UCSD-AML1 (cell line): ENCODE measurements around the gene HIVEP3.
A peak's percentile ranks its signal among the peaks of the same experiment; 100 is the strongest.
"Not testable (repeated sequence)": the region's sequence is repeated elsewhere in the genome, so short reads cannot be mapped to it uniquely, and the experiment has no call there.

Source experiments
- DNase-seq: peaks from one replicate; lab custom pipeline; 2025; ENCODE audit not compliant: unreplicated experiment; lab: John Stamatoyannopoulos, UW

Gene HIVEP3

GRCh38 chr1:41714638-41715389 lies 203.9 kb downstream of the HIVEP3 start:
- DNase-seq: no peak

DNA sequence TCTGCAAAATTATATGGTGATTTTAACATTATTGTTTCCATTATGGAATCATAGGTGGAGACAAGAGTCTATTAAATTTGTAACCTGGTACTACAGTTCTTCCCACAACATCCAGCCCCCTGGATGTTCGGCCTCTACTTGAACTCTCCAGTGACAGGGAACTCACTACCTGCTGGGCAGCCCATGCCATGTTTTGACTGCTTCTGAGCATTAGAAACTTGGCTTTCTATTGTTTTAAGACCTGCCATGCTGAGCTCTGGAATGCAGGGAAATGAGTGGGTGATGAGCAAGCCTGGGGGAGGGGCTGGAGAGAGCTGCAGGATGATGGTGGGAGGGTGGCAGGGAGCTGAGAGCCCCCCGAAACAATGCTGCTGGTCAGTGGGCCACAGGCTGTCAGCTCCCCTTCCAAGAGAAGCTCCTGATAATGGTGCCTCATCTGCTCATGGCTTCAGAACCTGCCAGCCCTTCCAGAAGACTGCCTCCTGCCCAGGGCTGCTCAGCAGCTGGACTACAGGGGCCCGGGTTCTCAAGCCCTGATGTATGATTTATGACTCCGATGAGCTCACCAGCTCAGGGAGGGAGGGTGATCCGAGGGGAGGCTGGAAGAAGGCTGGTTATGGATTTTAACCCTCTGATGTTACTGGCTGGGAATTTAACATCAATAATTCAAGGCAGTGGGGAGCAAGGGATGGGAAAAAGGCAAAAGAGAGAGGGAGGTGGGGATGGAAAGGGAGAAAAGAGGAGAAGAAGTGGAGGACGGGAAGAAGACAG lies 205.0 kb downstream of the HIVEP3 start:
- no peak for DNase-seq

- DNase-seq: no peak
Measured at GRCh38 chr1:41713141-41713540, 205.6 kb downstream of the HIVEP3 start.

- DNase-seq: no peak
Measured at GRCh38 chr1:41712695-41713094, 206.0 kb downstream of the HIVEP3 start.

DNA sequence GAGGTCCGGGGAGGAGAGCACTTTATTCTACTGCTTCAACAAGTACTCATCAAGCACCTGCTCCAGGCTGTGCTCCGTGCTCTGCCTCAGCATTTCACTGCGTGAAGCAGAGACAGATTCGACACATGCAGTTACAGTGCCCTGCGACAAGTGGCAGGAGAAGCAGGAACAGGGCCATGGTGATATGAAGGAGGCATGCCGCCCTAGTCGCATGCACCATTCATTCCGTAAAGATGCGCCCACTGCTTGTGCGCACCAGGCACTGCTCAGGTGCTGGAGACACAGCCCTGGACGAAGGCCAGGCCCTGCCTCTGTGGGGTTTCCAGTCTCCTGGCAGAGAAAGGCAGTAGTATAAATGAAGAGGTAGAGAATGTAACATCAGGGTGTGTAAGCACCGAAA lies 206.6 kb downstream of the HIVEP3 start:
- DNase-seq: no peak

DNA sequence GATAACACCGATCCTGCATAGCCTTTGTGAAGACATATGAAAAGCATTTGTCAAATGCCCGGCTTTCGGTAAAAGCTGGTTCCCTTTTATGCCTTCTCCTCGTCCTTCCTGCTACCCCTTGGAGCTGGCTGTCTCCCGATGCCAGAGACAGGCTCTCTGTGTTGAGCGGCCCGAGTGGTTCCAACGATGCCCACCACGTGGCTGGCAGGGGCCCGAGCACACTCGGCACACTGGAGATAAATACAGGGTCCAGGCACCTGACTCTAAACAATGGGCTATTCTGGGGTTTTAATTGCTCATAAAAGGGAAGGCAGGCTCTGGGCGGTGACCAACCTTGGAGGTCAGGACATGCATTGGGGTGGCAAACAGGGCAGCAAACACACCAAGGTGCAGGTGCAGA lies 207.1 kb downstream of the HIVEP3 start:
- DNase-seq: no peak

- no peak for DNase-seq
Measured at GRCh38 chr1:41710980-41711379, 207.7 kb downstream of the HIVEP3 start.

GRCh38 chr1:41709873-41710272 lies 208.8 kb downstream of the HIVEP3 start:
- no peak for DNase-seq

DNA sequence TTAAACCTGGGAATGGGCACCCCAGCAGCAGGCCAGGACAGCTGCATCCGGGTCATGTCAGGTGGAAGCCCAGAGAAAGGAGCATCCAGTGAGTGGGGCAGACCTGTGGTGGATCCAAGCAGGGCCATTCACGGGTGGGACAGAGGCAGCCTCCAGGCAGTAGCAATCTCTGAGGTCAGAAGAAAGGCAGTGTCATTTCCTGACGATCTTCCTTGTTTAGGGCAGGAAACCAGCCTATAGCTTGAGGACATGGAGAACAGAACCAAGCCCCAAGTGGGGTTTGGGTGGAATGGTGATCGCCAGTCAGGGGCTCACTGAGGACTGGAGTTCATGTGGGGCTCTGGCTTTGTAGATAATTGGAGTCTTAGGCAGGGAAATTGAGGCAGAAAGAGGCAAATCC lies 209.4 kb downstream of the HIVEP3 start:
- DNase-seq: no peak

GRCh38 chr1:41708332-41708731 lies 210.4 kb downstream of the HIVEP3 start:
- no peak for DNase-seq

DNA sequence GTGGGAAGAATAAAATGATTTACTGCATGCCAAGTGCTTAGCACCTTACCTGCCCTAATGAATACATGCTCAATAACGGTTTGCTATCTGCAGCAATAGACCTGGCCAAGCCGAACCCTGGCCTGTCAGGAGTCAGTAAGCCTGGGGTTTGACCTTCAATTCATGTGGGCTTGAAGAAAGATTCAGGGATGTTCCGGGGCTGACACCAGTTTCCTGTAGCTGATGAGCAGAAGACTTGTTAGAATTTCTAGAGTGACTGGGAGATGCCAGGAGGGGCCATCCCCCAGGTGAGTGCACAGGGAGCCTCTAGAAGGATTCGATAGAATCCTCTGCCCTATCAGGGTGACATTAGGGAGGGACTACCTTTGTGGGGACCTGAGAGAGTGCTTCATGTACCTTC lies 210.9 kb downstream of the HIVEP3 start:
- no peak for DNase-seq

DNA sequence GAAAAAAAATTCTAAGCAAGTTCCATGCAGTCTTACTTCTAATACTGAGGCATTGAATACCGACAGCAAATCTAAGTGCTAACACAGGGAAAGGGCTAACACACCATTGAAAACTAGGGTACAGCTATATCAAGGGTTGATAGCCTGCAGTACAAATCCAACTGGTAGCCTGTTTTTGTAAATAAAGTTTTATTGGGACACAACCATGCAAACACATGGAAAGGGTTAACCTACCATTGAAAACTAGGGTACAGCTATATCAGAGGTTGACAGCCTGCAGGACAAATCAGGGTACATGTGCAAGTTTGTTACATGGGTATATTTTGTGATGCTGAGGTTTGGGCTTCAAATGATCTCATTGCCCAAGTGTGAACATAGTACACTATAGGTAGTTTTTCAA lies 212.9 kb downstream of the HIVEP3 start:
- DNase-seq: no peak

- DNase-seq: no peak
Measured at GRCh38 chr1:41704196-41704595, 214.5 kb downstream of the HIVEP3 start.

DNA sequence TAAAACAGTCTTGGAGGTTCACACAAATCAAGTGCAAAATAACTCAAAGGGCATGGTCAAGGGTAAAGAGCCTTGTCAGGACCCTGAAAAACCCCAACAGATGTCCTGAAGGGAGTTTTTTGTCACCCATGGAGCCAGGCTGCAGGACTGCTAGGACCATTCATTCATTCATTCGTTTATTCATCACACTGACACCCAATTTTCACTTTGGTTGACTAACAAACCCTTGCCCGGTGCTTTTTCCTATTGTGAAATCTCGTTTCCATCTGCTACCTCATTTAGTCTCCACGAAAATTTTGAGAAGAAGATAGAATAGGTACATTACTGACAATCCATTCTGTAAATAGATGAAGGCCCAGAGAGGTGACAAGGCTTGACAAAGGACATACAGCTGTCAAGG lies 216.0 kb downstream of the HIVEP3 start:
- no peak for DNase-seq

GRCh38 chr1:41700986-41701535 lies 217.7 kb downstream of the HIVEP3 start:
- no peak for DNase-seq

DNA sequence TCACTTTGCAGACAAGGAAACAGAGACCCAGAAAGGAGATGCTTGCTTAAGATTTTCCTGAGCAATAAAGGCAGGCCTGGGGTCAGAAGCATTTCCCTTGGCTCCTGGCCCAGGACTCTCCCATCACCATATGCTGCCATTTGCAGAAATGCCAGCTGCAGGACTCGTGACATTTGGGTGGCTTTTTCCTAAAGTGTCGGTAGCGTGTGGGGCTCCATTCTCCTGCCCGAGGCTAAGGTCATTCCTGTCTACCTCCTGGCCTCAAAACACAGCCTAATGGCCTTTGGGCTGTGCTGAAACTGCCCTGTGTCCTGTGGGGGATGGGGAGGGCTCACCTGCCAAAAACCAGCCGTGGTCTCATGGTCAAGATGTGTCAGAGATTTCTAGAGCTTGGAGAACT lies 218.1 kb downstream of the HIVEP3 start:
- DNase-seq: no peak

DNA sequence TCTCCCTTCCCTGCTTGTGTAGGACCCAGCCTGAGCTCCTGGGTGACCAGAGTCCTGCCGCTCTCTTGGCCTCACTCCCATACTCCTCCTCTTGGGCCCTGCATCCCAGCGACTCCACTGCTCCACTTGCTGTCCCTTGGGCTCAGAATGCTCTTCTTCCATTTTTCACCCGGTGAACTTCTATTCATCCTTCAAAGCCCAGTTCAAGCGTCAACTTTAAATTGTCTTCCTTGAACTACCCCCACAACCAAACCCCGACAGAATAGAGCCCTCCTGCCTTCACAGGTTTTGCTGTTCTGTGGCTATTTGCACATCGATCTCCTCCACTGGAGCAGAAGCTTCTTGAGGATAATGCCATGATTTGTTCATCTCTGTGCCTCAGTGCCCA lies 218.9 kb downstream of the HIVEP3 start:
- DNase-seq: no peak

DNA sequence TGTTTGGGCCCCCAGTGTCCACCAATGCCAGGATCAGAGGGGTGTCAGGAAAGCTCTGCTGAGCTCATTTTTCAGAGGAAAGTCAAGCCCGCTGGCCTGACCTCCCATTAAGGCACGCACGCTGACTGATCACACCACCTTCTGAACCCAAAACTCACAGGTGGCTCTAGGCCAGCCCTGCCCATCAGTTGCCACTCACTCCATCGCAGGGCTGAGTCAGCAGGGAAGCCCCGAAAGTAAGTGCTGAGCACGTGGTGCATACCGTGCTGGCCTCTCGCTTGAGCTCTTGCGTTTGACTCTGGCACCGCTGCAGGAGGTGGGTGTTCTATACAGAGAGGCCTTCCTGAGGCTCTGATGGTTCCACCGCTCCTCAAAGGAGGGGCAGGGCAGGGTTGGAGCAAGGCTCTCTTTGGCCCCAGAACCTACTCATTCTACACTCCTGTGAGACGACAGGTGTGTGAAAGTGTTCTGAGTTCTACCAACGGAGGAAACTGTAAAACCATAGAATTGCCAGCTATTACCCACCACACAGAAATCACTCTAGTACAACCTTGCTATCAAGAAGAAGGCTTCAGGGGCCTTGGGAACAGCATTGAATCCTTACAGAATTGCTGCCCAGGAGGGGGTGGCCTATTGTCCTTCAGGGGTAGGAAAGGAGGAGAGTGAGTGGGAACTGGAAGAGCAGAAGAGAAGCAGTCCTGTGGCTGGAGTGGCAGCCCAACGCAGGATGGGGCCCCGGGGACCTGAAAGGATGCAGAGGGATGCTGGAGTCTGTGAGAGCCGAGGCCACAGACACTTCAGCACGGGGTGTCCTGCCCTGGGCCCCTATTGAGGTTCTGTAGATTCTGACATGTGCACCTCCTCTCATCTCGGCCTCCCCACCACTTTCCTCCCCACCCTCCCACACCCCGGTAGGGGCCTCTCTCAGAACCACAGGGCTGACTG lies 219.5 kb downstream of the HIVEP3 start:
- no peak for DNase-seq

- no peak for DNase-seq
Measured at GRCh38 chr1:41696381-41696780, 222.3 kb downstream of the HIVEP3 start.

- peak; percentile 51 for DNase-seq
Measured at GRCh38 chr1:41695118-41695745, 223.5 kb downstream of the HIVEP3 start.

GRCh38 chr1:41691966-41692365 lies 226.8 kb downstream of the HIVEP3 start:
- DNase-seq: not testable (repeated sequence)
